ENCODE results near the gene KRT34.

KRT34 gene

DNA sequence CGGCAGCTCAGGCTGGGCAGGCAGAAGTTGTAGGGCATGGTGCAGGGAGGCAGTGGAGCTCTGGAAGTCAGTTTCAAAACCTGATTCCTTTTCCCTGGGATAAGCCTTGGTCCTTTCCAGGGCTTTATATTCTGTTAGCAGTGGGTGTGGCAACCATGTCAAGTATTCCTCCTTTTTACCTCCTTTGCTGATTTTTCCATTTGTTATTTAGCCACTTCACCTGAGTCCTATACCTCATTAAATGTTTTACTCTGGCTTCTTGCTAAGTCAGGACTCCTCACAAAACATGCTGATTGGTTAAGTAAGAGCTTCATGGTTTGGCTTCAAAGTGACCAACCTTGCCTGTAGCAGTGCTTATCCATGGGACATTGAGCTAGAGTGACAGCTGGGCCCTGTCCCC is 12.4 kb downstream of the KRT34 start, which contains the start of gene KRT33B:
TSS of gene KRT33B (minus strand) at position 101 of the 400 bp plus-strand sequence. CDS start at position 38, 63 bp downstream.
- Histone ChIP-seq H3F3A (ENCODE audit: control insufficient read depth, insufficient read depth) (no peaks in the 10 kb centered on the region), H3K79me2 (ENCODE audit: control insufficient read depth, low read length) (no peaks in the 10 kb centered on the region), H4K20me1 (ENCODE audit: control insufficient read depth, insufficient read depth, low read depth, low read length) (no peaks in the 10 kb centered on the region), H3K9me2 (replicated peaks; ENCODE audit: control insufficient read depth, low read length) (no peaks in the 10 kb centered on the region), H3K4me3 (ENCODE audit: low read length) (no peak within 1 kb of the TSS), H3K9me3 (ENCODE audit: control insufficient read depth, insufficient read depth, low read length) (no peaks in the 10 kb centered on the region), H3K4me2 (ENCODE audit: low read length) (no peak within 1 kb of the TSS), H3K27ac (ENCODE audit: low read depth, low read length) (no peak within 1 kb of the TSS), H3K27me3 (ENCODE audit: control insufficient read depth, low read length) (0 out of 2 replicates have a peak, but pooled peaks cover 6% of the 10 kb centered on the region), H3K4me1 (ENCODE audit: control insufficient read depth, low read length) (no peaks in the 10 kb centered on the region), H3K36me3 (ENCODE audit: control insufficient read depth, low read length) (no peaks in the 10 kb centered on the region)
- TF ChIP-seq, protein P1, sequence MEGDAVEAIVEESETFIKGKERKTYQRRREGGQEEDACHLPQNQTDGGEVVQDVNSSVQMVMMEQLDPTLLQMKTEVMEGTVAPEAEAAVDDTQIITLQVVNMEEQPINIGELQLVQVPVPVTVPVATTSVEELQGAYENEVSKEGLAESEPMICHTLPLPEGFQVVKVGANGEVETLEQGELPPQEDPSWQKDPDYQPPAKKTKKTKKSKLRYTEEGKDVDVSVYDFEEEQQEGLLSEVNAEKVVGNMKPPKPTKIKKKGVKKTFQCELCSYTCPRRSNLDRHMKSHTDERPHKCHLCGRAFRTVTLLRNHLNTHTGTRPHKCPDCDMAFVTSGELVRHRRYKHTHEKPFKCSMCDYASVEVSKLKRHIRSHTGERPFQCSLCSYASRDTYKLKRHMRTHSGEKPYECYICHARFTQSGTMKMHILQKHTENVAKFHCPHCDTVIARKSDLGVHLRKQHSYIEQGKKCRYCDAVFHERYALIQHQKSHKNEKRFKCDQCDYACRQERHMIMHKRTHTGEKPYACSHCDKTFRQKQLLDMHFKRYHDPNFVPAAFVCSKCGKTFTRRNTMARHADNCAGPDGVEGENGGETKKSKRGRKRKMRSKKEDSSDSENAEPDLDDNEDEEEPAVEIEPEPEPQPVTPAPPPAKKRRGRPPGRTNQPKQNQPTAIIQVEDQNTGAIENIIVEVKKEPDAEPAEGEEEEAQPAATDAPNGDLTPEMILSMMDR (IDR thresholded peaks at IDR 0.05; ENCODE audit: low read depth, low read length, poor library complexity, severe bottlenecking) = no peak
- TF ChIP-seq EZH2phosphoT487 (IDR thresholded peaks at IDR 0.05; ENCODE audit: borderline replicate concordance, low read length) = no peak

DNA sequence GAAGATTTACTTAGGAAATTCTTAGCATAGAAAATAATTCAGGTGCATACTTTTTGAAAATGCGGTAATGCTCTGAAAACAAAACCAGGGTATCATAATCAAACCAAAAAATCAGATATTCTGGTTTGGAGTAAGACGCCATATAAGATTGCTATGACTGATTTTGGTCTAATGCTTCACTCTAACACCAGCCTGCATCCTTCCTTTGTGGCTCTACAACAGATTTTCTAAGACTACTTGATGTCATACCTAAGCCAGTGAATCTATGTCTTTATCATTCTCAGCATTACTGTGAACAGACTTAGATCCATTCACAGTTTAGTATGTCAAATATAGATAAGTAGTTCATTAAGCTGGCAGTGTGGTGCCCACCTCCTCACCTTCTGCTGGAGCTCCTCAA is 13.1 kb downstream of the KRT34 start:
- H3K9me2 ChIP-seq (replicated peaks; ENCODE audit: control insufficient read depth, low read length) = no peaks in the 10 kb centered on the region
- TF ChIP-seq, protein P1 (IDR thresholded peaks at IDR 0.05; ENCODE audit: low read depth, low read length, poor library complexity, severe bottlenecking) = no peak
- TF ChIP-seq EZH2phosphoT487 (IDR thresholded peaks at IDR 0.05; ENCODE audit: borderline replicate concordance, low read length) = no peak
- no peaks in the 10 kb centered on the region for H3F3A ChIP-seq (ENCODE audit: control insufficient read depth, insufficient read depth)
- no peaks in the 10 kb centered on the region for H3K9me3 ChIP-seq (ENCODE audit: control insufficient read depth, insufficient read depth, low read length)
- H3K27me3 ChIP-seq (ENCODE audit: control insufficient read depth, low read length) = 0 out of 2 replicates have a peak, but pooled peaks cover 6% of the 10 kb centered on the region
- H3K27ac ChIP-seq (ENCODE audit: low read depth, low read length) = no peak overlapping the region
- H3K79me2 ChIP-seq (ENCODE audit: control insufficient read depth, low read length) = no peaks in the 10 kb centered on the region
- no peaks in the 10 kb centered on the region for H4K20me1 ChIP-seq (ENCODE audit: control insufficient read depth, insufficient read depth, low read depth, low read length)
- no peaks in the 10 kb centered on the region for H3K4me1 ChIP-seq (ENCODE audit: control insufficient read depth, low read length)
- H3K36me3 ChIP-seq (ENCODE audit: control insufficient read depth, low read length) = no peaks in the 10 kb centered on the region
- no peak overlapping the region for H3K4me3 ChIP-seq (ENCODE audit: low read length)
- no peak overlapping the region for H3K4me2 ChIP-seq (ENCODE audit: low read length)

DNA sequence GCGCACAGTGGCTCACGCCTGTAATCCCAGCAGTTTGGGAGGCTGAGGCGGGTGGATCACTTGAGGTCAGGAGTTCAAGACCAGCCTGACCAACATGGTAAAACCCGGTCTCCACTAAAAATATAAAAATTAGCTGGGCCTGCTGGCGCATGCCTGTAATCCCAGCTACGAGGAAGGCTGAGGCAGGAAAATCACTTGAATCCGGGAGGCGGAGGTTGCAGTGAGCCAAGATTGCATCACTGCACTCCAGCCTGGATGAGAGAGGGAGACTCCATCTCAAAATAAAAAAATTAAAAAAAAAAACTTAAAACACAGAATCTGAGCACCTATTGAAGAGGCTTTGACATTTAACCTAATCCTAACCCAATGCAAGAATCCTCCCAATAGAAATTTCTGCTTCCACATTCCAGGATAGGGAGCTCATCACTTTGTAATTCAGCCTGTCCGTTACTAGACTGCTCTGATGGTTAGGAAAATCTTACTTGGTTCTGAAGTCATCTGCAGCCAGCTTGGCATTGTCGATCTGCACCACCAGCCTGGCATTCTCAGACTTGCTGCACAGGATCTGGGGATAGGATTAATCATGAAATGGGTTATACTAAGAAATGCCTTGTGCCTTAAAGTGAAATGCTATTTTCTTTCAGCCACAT is 14.6 kb downstream of the KRT34 start:
- H3K4me3 ChIP-seq (ENCODE audit: low read length) = no peak overlapping the region
- H3K4me2 ChIP-seq (ENCODE audit: low read length) = no peak overlapping the region
- no peaks in the 10 kb centered on the region for H3K36me3 ChIP-seq (ENCODE audit: control insufficient read depth, low read length)
- H3F3A ChIP-seq (ENCODE audit: control insufficient read depth, insufficient read depth) = no peaks in the 10 kb centered on the region
- H3K9me3 ChIP-seq (ENCODE audit: control insufficient read depth, insufficient read depth, low read length) = no peaks in the 10 kb centered on the region
- 0 out of 2 replicates have a peak, but pooled peaks cover 3% of the 10 kb centered on the region for H3K27me3 ChIP-seq (ENCODE audit: control insufficient read depth, low read length)
- H3K27ac ChIP-seq (ENCODE audit: low read depth, low read length) = no peak overlapping the region
- no peaks in the 10 kb centered on the region for H3K9me2 ChIP-seq (replicated peaks; ENCODE audit: control insufficient read depth, low read length)
- no peaks in the 10 kb centered on the region for H3K79me2 ChIP-seq (ENCODE audit: control insufficient read depth, low read length)
- TF ChIP-seq, protein P1 (IDR thresholded peaks at IDR 0.05; ENCODE audit: low read depth, low read length, poor library complexity, severe bottlenecking) = no peak
- TF ChIP-seq EZH2phosphoT487 (IDR thresholded peaks at IDR 0.05; ENCODE audit: borderline replicate concordance, low read length) = no peak
- no peaks in the 10 kb centered on the region for H4K20me1 ChIP-seq (ENCODE audit: control insufficient read depth, insufficient read depth, low read depth, low read length)
- H3K4me1 ChIP-seq (ENCODE audit: control insufficient read depth, low read length) = no peaks in the 10 kb centered on the region
